Left lung (tissue), 10 donors: ENCODE results near the gene TAT. TPM values are rescaled to one million over a fixed set of nuclear protein-coding genes. Genes with fewer than 3 reads are reported as not detected.
A peak's percentile ranks its signal among the peaks of the same experiment; 100 is the strongest.
"Not testable (repeated sequence)": the region's sequence is repeated elsewhere in the genome, so short reads cannot be mapped to it uniquely, and the experiment has no call there.

Source experiments
- ATAC-seq: fragments of 200-7000 bp; cut with Tn5 transposase; one replicate; pipeline ENCODE4 v1.9.1; 2020; ENCODE audit warnings: moderate library complexity
- DNase-seq, 4 donors: peaks; one replicate each; pipeline ENCODE4 v3.0.0-alpha.2; 2013 to 2020
- H3K27ac ChIP-seq, 2 donors: fragments of 200-600 bp; sonication (generic) in 1 of 2; one replicate each; pipeline versions ENCODE4 v1.5.0 to v1.8.0; 2020 to 2021
- H3K27me3 ChIP-seq, 2 donors: fragments of 200-600 bp; sonication (generic) in 1 of 2; one replicate each; pipeline versions ENCODE4 v1.5.0 to v1.8.0; 2020 to 2021
- H3K36me3 ChIP-seq, 2 donors: fragments of 200-600 bp; sonication (generic) in 1 of 2; one replicate each; pipeline versions ENCODE4 v1.5.0 to v1.8.0; 2020 to 2021
- H3K4me1 ChIP-seq, 2 donors: fragments of 200-600 bp; one replicate each; pipeline ENCODE4 v1.8.0; 2021
- H3K4me3 ChIP-seq, 2 donors: fragments of 200-600 bp; sonication (generic) in 1 of 2; one replicate each; pipeline versions ENCODE4 v1.5.0 to v1.8.0; 2020 to 2021; ENCODE audit warnings: mild to moderate bottlenecking in 1 of 2
- H3K9me3 ChIP-seq, 2 donors: fragments of 200-600 bp; sonication (generic) in 1 of 2; one replicate each; pipeline versions ENCODE4 v1.5.0 to v1.8.0; 2020 to 2021
- intact Hi-C, 2 donors: fragments of 100-400 bp; cut with DNase I; formaldehyde crosslinking; loops; one replicate each; pipeline versions ENCODE4 v1.11.2 to v1.14.2; 2022
- polyA plus RNA-seq, 6 donors: library from polyadenylated mRNA; unstranded; fragments of 120-200 nt; gene quantifications; one replicate each; pipeline ENCODE4 v1.2.1, GENCODE V29; 2013; ENCODE audit not compliant: insufficient read length in 6 of 6
- total RNA-seq, 2 donors: library from RNA; stranded (reverse); fragmentation: NEBNext Ultra II Directional; extraction: Animal tissue kit (Norgen Biotek cat#: 25700); gene quantifications; one replicate each; pipeline ENCODE4 v1.2.1, GENCODE V29; 2021
- TF ChIP-seq, protein P1 (sequence below), 2 donors: fragments of 200-600 bp; sonication (generic) in 1 of 2; IDR thresholded peaks; one replicate each; pipeline versions ENCODE4 v1.5.0 to v1.8.0; 2021; ENCODE audit warnings: antibody characterized with exemption in 2 of 2
- donor health status: DM: no; HTN: yes; CAD: no.
- donor health status: DM: no; HTN: no; CAD: no.

TAT gene
- total and polyA plus RNA-seq, 8 donors = 0.14 to 0.21 (median 0.16) TPM; not detected in 2

- intact Hi-C loops = no loop called here
- ATAC-seq (no peak), DNase-seq (peak in 1 of 4 donors; percentile 36)
- Histone ChIP-seq H3K27me3 (no peaks in the 10 kb centered on the region), H3K9me3 (no peaks in the 10 kb centered on the region), H3K27ac (no peak overlapping the region), H3K4me1 (peaks cover 0 to 14% of the 10 kb centered on the region in 2 donors), H3K36me3 (no peaks in the 10 kb centered on the region), H3K4me3 (no peak overlapping the region)
- TF ChIP-seq, protein P1, sequence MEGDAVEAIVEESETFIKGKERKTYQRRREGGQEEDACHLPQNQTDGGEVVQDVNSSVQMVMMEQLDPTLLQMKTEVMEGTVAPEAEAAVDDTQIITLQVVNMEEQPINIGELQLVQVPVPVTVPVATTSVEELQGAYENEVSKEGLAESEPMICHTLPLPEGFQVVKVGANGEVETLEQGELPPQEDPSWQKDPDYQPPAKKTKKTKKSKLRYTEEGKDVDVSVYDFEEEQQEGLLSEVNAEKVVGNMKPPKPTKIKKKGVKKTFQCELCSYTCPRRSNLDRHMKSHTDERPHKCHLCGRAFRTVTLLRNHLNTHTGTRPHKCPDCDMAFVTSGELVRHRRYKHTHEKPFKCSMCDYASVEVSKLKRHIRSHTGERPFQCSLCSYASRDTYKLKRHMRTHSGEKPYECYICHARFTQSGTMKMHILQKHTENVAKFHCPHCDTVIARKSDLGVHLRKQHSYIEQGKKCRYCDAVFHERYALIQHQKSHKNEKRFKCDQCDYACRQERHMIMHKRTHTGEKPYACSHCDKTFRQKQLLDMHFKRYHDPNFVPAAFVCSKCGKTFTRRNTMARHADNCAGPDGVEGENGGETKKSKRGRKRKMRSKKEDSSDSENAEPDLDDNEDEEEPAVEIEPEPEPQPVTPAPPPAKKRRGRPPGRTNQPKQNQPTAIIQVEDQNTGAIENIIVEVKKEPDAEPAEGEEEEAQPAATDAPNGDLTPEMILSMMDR (IDR thresholded peaks at IDR 0.05) = no peak
Measured at GRCh38 chr16:71568551-71568950, 8.3 kb downstream of the TAT start.

- H3K27ac ChIP-seq = no peak overlapping the region
- intact Hi-C loops = no loop called here
- H3K9me3 ChIP-seq = peaks cover 0 to 2% of the 10 kb centered on the region in 2 donors
- ATAC-seq (no peak), DNase-seq (no peak)
- no peaks in the 10 kb centered on the region for H3K27me3 ChIP-seq
- peaks cover 0 to 14% of the 10 kb centered on the region in 2 donors for H3K4me1 ChIP-seq
- TF ChIP-seq, protein P1 (IDR thresholded peaks at IDR 0.05) = no peak
- H3K36me3 ChIP-seq = no peaks in the 10 kb centered on the region
- H3K4me3 ChIP-seq = no peak overlapping the region
Measured at GRCh38 chr16:71567931-71568330, 9.0 kb downstream of the TAT start.

GRCh38 chr16:71565812-71566700, 10.8 kb downstream of the TAT start:
- H3K36me3 ChIP-seq = no peaks in the 10 kb centered on the region
- ATAC-seq (peak; percentile 10), DNase-seq (peak in 1 of 4 donors; percentile 11)
- H3K9me3 ChIP-seq = peaks cover 0 to 19% of the 10 kb centered on the region in 2 donors
- peak overlapping the region; percentile 80 to 81 for H3K27ac ChIP-seq
- TF ChIP-seq, protein P1 (IDR thresholded peaks at IDR 0.05) = no peak
- H3K4me3 ChIP-seq = peak overlapping the region in 1 of 2 donors; percentile 48
- no peaks in the 10 kb centered on the region for H3K27me3 ChIP-seq
- intact Hi-C loops = no loop called here
- H3K4me1 ChIP-seq = peaks cover 0 to 14% of the 10 kb centered on the region in 2 donors

DNA sequence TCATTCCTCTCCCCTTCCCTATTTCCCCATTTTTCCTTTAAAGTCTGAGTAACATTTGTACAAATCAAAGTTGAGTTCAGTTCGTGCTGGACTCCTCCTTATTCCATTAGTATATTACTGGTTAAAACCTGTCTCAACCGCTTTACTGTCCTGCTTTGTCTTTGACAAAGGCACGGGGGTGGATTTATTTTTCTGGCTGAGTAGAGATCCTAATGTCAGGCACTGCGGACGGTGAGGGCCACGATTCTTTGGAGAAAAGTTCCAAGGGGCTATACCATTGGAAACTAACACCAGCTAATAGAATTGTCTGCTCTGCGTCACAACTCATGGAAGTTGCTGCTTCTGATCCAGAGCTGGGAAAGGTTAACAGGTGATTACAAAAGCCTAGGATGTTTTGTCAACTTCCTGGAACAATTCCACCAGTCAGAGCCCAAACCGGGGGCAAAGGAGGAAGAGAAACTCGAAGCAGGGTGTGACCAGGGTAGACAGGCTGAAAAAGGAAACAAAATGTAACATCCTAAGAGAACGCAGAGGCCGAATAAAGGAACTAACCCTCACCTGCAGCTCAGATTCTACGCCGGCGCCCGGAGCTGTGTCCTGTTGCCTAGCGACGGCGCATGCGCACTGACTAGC, 12.4 kb downstream of the TAT start:
- intact Hi-C loops = no loop called here
- TF ChIP-seq, protein P1 (IDR thresholded peaks at IDR 0.05) = no peak
- H3K4me3 ChIP-seq = peak overlapping the region; percentile 46 to 48
- DNase-seq (peak in 1 of 4 donors; percentile 92), ATAC-seq (peak; percentile 38)
- no peaks in the 10 kb centered on the region for H3K27me3 ChIP-seq
- H3K36me3 ChIP-seq = no peaks in the 10 kb centered on the region
- H3K27ac ChIP-seq = peak overlapping the region; percentile 80 to 81
- H3K9me3 ChIP-seq = peaks cover 0 to 23% of the 10 kb centered on the region in 2 donors
- peaks cover 0 to 14% of the 10 kb centered on the region in 2 donors for H3K4me1 ChIP-seq

DNA sequence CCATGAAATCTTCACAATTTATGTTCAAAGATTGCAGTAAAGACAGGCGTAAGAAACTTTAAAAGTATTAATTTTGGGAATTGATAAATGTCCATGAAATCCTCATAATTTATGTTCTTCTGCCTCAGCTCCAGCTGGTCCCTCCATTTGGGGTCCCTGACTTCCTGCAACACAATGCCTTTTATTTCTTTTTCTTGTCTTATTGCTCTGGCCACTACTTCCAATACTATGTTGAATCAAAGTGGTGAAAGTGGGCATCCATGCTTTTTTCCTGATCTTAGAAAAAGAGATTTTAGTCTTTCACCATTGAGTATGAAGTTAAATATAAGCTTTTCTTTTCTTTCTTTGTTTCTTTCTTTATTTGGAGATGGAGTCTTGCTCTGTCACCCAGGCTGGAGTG, 14.3 kb downstream of the TAT start:
- H3K36me3 ChIP-seq = no peaks in the 10 kb centered on the region
- ATAC-seq (no peak), DNase-seq (no peak)
- H3K4me3 ChIP-seq = no peak overlapping the region
- intact Hi-C loops = no loop called here
- H3K9me3 ChIP-seq = peaks cover 0 to 23% of the 10 kb centered on the region in 2 donors
- no peak overlapping the region for H3K27ac ChIP-seq
- TF ChIP-seq, protein P1 (IDR thresholded peaks at IDR 0.05) = no peak
- H3K27me3 ChIP-seq = no peaks in the 10 kb centered on the region
- peaks cover 0 to 14% of the 10 kb centered on the region in 2 donors for H3K4me1 ChIP-seq

DNA sequence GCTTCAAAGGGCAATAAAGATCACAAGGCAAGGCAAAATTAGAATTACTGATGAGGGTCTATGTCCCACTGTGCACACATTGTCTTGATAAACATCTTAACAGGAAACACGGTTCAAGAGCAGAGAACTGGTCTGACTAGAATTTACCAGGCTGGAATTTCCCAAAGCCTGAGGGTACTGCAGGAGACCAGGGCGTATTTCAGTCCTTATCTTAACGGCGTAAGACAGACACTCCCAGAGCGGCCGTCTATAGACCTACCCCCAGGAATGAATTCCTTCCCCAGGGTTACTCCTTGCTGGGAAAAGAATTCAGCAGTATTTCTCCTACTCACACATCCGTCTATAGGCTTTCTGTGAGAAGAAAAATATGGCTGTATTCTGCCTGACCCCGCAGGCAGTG, 15.0 kb downstream of the TAT start:
- ATAC-seq, H3K27ac ChIP-seq, H3K27me3 ChIP-seq, DNase-seq, intact Hi-C loops, H3K36me3 ChIP-seq, H3K4me3 ChIP-seq: not testable (repeated sequence)
- Histone ChIP-seq H3K9me3 (peaks cover 0 to 23% of the 10 kb centered on the region in 2 donors), H3K4me1 (peaks cover 0 to 14% of the 10 kb centered on the region in 2 donors)
